HepG2 (cell line): Measurements from ENCODE around the gene LHB. TPM values are rescaled to one million over a fixed set of nuclear protein-coding genes. Genes with fewer than 3 reads are reported as not detected.

Experiments used
- AGO2 ChIP-seq: fragments of 200-400 bp; formaldehyde crosslinking; optimal IDR thresholded peaks from 2 replicates; pipeline ENCODE3; 2017; ENCODE audit warnings: mild to moderate bottlenecking, low read depth, low read length, moderate library complexity
- ATRX ChIP-seq: sonication (generic); formaldehyde crosslinking; IDR thresholded peaks from 2 replicates; pipeline ENCODE4 v1.4.0; 2020; ENCODE audit warnings: missing genetic modification reagents, borderline replicate concordance
- ELF1 ChIP-seq: sonication (generic); formaldehyde crosslinking; IDR thresholded peaks from 2 replicates; pipeline ENCODE4 v1.4.0; 2020; ENCODE audit warnings: missing genetic modification reagents
- GABPB1 ChIP-seq: IDR thresholded peaks from 2 replicates; pipeline ENCODE4 v1.6.1; 2016; ENCODE audit warnings: mild to moderate bottlenecking, missing genetic modification reagents, moderate library complexity, missing compliant biosample characterization
- NFKB2 ChIP-seq: sonication (generic); formaldehyde crosslinking; IDR thresholded peaks from 2 replicates; pipeline ENCODE4 v1.4.0; 2020; ENCODE audit warnings: missing genetic modification reagents, borderline replicate concordance
- ZBTB37 ChIP-seq: sonication (generic); formaldehyde crosslinking; IDR thresholded peaks from 2 replicates; pipeline ENCODE4 v1.4.0; 2020; ENCODE audit warnings: mild to moderate bottlenecking, missing genetic modification reagents
- ZFP82 ChIP-seq: sonication (generic); formaldehyde crosslinking; IDR thresholded peaks from 2 replicates; pipeline ENCODE4 v1.5.1; 2020; ENCODE audit warnings: mild to moderate bottlenecking, missing genetic modification reagents, borderline replicate concordance
- ZNF24 ChIP-seq: fragments of 450-650 bp; IDR thresholded peaks from 2 replicates; pipeline ENCODE4 v1.6.1; 2017; ENCODE audit warnings: antibody characterized with exemption, mild to moderate bottlenecking
- ZNF792 ChIP-seq: IDR thresholded peaks from 2 replicates; pipeline ENCODE4 v1.6.1; 2016
- polyA plus RNA-seq, 8 experiments: library from polyadenylated mRNA; depleted of rRNA in 3 of 8; stranded (reverse) in 7 of 8; unstranded in 1 of 8; fragments of >200 nt; fragmentation: Illumina TruSeq in 4 of 8; extraction: Trizol in 4 of 8; gene quantifications; 2 replicates each; pipeline versions ENCODE4 v1.2.1 to v1.2.3, GENCODE V29; 2011 to 2016; ENCODE audit warnings: low read depth in 4 of 8, missing spikeins in 1 of 8, mixed read lengths in 1 of 8; ENCODE audit not compliant: insufficient read depth in 1 of 8
- total RNA-seq, 5 experiments: library from RNA; depleted of rRNA; stranded (reverse); fragments of >200 nt; fragmentation: Illumina TruSeq; extraction: Trizol; gene quantifications; 2 replicates each; pipeline ENCODE4 v1.2.3, GENCODE V29; 2016; ENCODE audit warnings: low read depth in 1 of 5
- TF ChIP-seq, protein P1 (sequence below): sonication (generic); formaldehyde crosslinking; IDR thresholded peaks from 2 replicates; pipeline ENCODE4 v1.5.1; 2020; ENCODE audit warnings: mild to moderate bottlenecking, missing genetic modification reagents, borderline replicate concordance
- TF ChIP-seq, protein P2 (sequence below): IDR thresholded peaks from 2 replicates; pipeline ENCODE4 v1.6.1; 2016

Gene LHB
- total and polyA plus RNA-seq, 2 of the 13 experiments (the other 11 are each of a cell fraction or from before 2014, with no cell fraction given), result not detected

GRCh38 chr19:48999481-49000325, 17.2 kb downstream of the LHB start (continued):
- TF ChIP-seq ZBTB37 (no peak), ZNF792 (CRISPR knock-in tag) (no peak), ZFP82 (CRISPR knock-in tag) (no peak), NFKB2 (CRISPR knock-in tag) (no peak), ZNF24 (peak; percentile 46; the same call in 1 of the 2 replicates), AGO2 (no peak), ATRX (CRISPR knock-in tag) (no peak), ELF1 (CRISPR knock-in tag) (0 out of 2 replicates have a peak, but pooled peaks have one; percentile 53), GABPB1 (CRISPR knock-in tag) (0 out of 2 replicates have a peak, but pooled peaks have one; percentile 24)
- TF ChIP-seq, protein P1, sequence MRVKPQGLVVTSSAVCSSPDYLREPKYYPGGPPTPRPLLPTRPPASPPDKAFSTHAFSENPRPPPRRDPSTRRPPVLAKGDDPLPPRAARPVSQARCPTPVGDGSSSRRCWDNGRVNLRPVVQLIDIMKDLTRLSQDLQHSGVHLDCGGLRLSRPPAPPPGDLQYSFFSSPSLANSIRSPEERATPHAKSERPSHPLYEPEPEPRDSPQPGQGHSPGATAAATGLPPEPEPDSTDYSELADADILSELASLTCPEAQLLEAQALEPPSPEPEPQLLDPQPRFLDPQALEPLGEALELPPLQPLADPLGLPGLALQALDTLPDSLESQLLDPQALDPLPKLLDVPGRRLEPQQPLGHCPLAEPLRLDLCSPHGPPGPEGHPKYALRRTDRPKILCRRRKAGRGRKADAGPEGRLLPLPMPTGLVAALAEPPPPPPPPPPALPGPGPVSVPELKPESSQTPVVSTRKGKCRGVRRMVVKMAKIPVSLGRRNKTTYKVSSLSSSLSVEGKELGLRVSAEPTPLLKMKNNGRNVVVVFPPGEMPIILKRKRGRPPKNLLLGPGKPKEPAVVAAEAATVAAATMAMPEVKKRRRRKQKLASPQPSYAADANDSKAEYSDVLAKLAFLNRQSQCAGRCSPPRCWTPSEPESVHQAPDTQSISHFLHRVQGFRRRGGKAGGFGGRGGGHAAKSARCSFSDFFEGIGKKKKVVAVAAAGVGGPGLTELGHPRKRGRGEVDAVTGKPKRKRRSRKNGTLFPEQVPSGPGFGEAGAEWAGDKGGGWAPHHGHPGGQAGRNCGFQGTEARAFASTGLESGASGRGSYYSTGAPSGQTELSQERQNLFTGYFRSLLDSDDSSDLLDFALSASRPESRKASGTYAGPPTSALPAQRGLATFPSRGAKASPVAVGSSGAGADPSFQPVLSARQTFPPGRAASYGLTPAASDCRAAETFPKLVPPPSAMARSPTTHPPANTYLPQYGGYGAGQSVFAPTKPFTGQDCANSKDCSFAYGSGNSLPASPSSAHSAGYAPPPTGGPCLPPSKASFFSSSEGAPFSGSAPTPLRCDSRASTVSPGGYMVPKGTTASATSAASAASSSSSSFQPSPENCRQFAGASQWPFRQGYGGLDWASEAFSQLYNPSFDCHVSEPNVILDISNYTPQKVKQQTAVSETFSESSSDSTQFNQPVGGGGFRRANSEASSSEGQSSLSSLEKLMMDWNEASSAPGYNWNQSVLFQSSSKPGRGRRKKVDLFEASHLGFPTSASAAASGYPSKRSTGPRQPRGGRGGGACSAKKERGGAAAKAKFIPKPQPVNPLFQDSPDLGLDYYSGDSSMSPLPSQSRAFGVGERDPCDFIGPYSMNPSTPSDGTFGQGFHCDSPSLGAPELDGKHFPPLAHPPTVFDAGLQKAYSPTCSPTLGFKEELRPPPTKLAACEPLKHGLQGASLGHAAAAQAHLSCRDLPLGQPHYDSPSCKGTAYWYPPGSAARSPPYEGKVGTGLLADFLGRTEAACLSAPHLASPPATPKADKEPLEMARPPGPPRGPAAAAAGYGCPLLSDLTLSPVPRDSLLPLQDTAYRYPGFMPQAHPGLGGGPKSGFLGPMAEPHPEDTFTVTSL (CRISPR knock-in tag), result no peak
- TF ChIP-seq, protein P2, sequence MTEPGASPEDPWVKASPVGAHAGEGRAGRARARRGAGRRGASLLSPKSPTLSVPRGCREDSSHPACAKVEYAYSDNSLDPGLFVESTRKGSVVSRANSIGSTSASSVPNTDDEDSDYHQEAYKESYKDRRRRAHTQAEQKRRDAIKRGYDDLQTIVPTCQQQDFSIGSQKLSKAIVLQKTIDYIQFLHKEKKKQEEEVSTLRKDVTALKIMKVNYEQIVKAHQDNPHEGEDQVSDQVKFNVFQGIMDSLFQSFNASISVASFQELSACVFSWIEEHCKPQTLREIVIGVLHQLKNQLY (CRISPR knock-in tag), result no peak
